ENCODE results near the gene CNOT1.

GRCh38 chr16:58670946-58671583 lies 41.4 kb upstream of the CNOT1 start:
- TF ChIP-seq POLR2A (IDR thresholded peaks at IDR 0.05) = no peak
- no peak for TF ChIP-seq CTCF (IDR thresholded peaks at IDR 0.05)

All from testis (tissue), 2 donors.